GM23338 (cell line): Measurements from ENCODE around the gene ACOX3. TPM values are rescaled to one million over a fixed set of nuclear protein-coding genes. Genes with fewer than 3 reads are reported as not detected.

Source experiments
- ATAC-seq: fragments of 200-7000 bp; cut with Tn5 transposase; 3 replicates; pipeline ENCODE4 v1.9.1; 2020
- DNase-seq: peaks from one replicate; pipeline ENCODE4 v3.0.0-alpha.2; 2015; ENCODE audit warnings: low spot score
- H2AFZ ChIP-seq: fragments of 200-600 bp; sonication (generic); 2 replicates; pipeline ENCODE4 v1.8.0; 2016; ENCODE audit warnings: antibody characterized with exemption, mild to moderate bottlenecking, moderate library complexity
- H3F3A ChIP-seq: fragments of 200-600 bp; sonication (generic); replicated peaks from 2 replicates; pipeline ENCODE4 v1.8.0; 2017; ENCODE audit warnings: antibody characterized with exemption, mixed run types, low read depth
- H3K27ac ChIP-seq: fragments of 200-600 bp; sonication (generic); 2 replicates; pipeline ENCODE4 v1.6.1; 2016; ENCODE audit warnings: low read depth
- H3K27me3 ChIP-seq: fragments of 200-600 bp; sonication (generic); 2 replicates; pipeline ENCODE4 v1.8.0; 2016; ENCODE audit warnings: mild to moderate bottlenecking, mixed run types, moderate library complexity; ENCODE audit not compliant: insufficient read depth
- H3K36me3 ChIP-seq: fragments of 200-600 bp; sonication (generic); 2 replicates; pipeline ENCODE4 v1.8.0; 2016; ENCODE audit warnings: mild to moderate bottlenecking; ENCODE audit not compliant: insufficient read depth
- H3K4me1 ChIP-seq: fragments of 200-600 bp; sonication (generic); 2 replicates; pipeline ENCODE4 v1.8.0; 2016; ENCODE audit warnings: mild to moderate bottlenecking, moderate library complexity; ENCODE audit not compliant: insufficient read depth
- H3K4me2 ChIP-seq: fragments of 200-600 bp; sonication (generic); 2 replicates; pipeline ENCODE4 v1.7.1; 2017; ENCODE audit warnings: mixed run types
- H3K4me3 ChIP-seq: fragments of 200-600 bp; sonication (generic); 2 replicates; pipeline ENCODE4 v1.6.1; 2016; ENCODE audit warnings: mixed run types
- H3K79me2 ChIP-seq: fragments of 200-600 bp; sonication (generic); replicated peaks from 2 replicates; pipeline ENCODE4 v1.8.0; 2017; ENCODE audit warnings: mild to moderate bottlenecking; ENCODE audit not compliant: insufficient read depth
- H3K9me2 ChIP-seq: fragments of 200-600 bp; sonication (generic); 2 replicates; pipeline ENCODE4 v1.8.0; 2017; ENCODE audit not compliant: insufficient read depth
- H4K20me1 ChIP-seq: fragments of 200-600 bp; sonication (generic); replicated peaks from 2 replicates; pipeline ENCODE4 v1.8.0; 2017; ENCODE audit warnings: mild to moderate bottlenecking; ENCODE audit not compliant: insufficient read depth
- H3K27ac Mint-ChIP-seq: 2 replicates; pipeline ENCODE4 v1.8.0; 2020; ENCODE audit warnings: inconsistent platforms, mild to moderate bottlenecking, moderate library complexity, mixed read lengths
- H3K27me3 Mint-ChIP-seq: 3 replicates; pipeline ENCODE4 v1.8.0; 2022; ENCODE audit warnings: low read depth, mild to moderate bottlenecking, moderate library complexity, mixed read lengths, inconsistent platforms; ENCODE audit not compliant: insufficient read depth, poor library complexity
- H3K36me3 Mint-ChIP-seq: 3 replicates; pipeline ENCODE4 v1.8.0; 2021; ENCODE audit warnings: low read depth, mild to moderate bottlenecking, inconsistent platforms, moderate library complexity, mixed read lengths
- H3K4me1 Mint-ChIP-seq: 3 replicates; pipeline ENCODE4 v1.8.0; 2020; ENCODE audit warnings: mild to moderate bottlenecking, inconsistent platforms, mixed read lengths
- H3K4me3 Mint-ChIP-seq: 3 replicates; pipeline ENCODE4 v1.8.0; 2021; ENCODE audit warnings: moderate library complexity, mild to moderate bottlenecking, inconsistent platforms, mixed read lengths
- H3K9me3 Mint-ChIP-seq: 3 replicates; pipeline ENCODE4 v1.8.0; 2020; ENCODE audit warnings: moderate library complexity, mild to moderate bottlenecking, inconsistent platforms, mixed read lengths
- CTCF ChIP-seq, 2 experiments: fragments of 200-600 bp in 1 of 2; sonication (generic) in 1 of 2; conservative IDR thresholded peaks; 2 replicates each; pipeline versions ENCODE4 v1.5.1 to v1.6.1; 2016 to 2017; ENCODE audit warnings: antibody characterized with exemption in 2 of 2, low read depth in 2 of 2, mild to moderate bottlenecking in 2 of 2, moderate library complexity in 1 of 2
- ETS1 ChIP-seq: IDR thresholded peaks from 2 replicates; pipeline ENCODE4 v1.6.1; 2016; ENCODE audit warnings: antibody characterized with exemption
- EZH2 ChIP-seq: fragments of 200-600 bp; sonication (generic); IDR thresholded peaks from one replicate; pipeline ENCODE4 v1.8.0; 2017; ENCODE audit warnings: antibody characterized with exemption, mild to moderate bottlenecking, low read depth; ENCODE audit not compliant: unreplicated experiment
- JUNB ChIP-seq: IDR thresholded peaks from one replicate; pipeline ENCODE4 v1.6.1; 2016; ENCODE audit warnings: antibody characterized with exemption; ENCODE audit not compliant: unreplicated experiment
- NANOG ChIP-seq: IDR thresholded peaks from 2 replicates; pipeline ENCODE4 v1.6.1; 2016; ENCODE audit warnings: antibody characterized with exemption, borderline replicate concordance
- POLR2AphosphoS5 ChIP-seq: IDR thresholded peaks from 2 replicates; pipeline ENCODE4 v1.6.1; 2016; ENCODE audit warnings: antibody characterized with exemption, low read depth
- polyA plus RNA-seq: library from polyadenylated mRNA; unstranded; fragments of >200 nt; fragmentation: Nextera tagmentation; extraction: Ambion mirVana; gene quantifications from 2 replicates; pipeline ENCODE4 v1.2.1, GENCODE V29; 2016
- total RNA-seq: library from RNA; depleted of rRNA; stranded (reverse); fragments of >200 nt; shearing (Covaris generic); gene quantifications from 2 replicates; pipeline ENCODE4 v1.2.3, GENCODE V29; 2014
- TF ChIP-seq, protein P1 (sequence below): IDR thresholded peaks from one replicate; pipeline ENCODE4 v1.6.1; 2018; ENCODE audit warnings: antibody characterized with exemption; ENCODE audit not compliant: unreplicated experiment

The ACOX3 gene
- total and polyA plus RNA-seq, 2 experiments from 2014 or later, result 6.4 to 17.2 TPM

DNA sequence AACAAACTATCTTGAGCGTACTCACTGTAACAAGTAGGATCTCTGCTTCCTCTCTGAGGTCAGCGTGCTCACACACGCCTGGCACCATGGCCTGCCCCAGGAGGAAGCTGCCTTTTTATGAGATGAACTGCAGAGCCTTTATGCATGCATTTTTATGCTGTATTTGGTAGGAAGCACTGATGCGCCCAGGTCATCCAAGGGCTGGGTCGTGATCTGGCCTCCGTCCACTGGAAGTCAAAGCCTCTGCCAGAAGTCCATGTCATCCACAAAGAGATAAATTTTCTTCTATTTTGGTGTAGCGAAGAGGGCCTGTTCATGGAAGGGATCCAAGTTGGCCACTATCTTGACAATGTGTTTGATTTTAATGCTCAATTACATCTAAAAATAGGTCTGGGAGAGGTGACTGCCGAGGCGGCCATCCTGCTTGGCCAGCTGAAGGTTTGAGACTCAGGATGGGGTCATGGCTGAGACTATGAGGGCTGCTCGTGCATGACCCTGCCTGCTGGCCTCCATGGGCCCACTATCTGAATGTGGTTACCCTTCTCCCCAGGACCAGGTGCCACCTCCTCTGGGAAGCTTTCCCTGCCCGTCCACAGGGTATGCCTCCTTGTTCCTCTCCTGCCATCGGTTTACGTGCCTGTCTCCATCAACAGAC is 120.7 kb downstream of the ACOX3 start (continued):
- TF ChIP-seq, protein P1, sequence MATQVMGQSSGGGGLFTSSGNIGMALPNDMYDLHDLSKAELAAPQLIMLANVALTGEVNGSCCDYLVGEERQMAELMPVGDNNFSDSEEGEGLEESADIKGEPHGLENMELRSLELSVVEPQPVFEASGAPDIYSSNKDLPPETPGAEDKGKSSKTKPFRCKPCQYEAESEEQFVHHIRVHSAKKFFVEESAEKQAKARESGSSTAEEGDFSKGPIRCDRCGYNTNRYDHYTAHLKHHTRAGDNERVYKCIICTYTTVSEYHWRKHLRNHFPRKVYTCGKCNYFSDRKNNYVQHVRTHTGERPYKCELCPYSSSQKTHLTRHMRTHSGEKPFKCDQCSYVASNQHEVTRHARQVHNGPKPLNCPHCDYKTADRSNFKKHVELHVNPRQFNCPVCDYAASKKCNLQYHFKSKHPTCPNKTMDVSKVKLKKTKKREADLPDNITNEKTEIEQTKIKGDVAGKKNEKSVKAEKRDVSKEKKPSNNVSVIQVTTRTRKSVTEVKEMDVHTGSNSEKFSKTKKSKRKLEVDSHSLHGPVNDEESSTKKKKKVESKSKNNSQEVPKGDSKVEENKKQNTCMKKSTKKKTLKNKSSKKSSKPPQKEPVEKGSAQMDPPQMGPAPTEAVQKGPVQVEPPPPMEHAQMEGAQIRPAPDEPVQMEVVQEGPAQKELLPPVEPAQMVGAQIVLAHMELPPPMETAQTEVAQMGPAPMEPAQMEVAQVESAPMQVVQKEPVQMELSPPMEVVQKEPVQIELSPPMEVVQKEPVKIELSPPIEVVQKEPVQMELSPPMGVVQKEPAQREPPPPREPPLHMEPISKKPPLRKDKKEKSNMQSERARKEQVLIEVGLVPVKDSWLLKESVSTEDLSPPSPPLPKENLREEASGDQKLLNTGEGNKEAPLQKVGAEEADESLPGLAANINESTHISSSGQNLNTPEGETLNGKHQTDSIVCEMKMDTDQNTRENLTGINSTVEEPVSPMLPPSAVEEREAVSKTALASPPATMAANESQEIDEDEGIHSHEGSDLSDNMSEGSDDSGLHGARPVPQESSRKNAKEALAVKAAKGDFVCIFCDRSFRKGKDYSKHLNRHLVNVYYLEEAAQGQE, result no peak
- TF ChIP-seq JUNB (no peak), ETS1 (no peak), POLR2AphosphoS5 (no peak), NANOG (no peak)

DNA sequence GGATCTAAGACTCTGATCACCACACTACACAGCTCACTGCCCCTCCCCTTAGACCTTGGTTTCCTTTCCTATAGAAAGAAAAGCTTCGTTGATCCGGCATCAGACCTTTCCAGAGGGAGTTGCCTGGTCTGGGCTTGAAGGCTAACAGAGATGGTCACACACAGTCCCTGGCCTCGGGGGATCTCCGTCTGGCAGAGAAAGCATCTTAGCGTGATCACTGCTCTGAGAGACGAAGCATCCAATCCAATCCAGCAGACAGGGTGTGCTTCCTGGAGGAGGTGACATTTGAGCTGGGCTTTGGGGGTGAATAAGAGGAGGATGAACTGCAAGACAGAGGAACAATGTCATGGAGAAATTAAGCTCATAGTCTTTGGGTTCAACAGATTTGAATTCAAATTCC is 121.5 kb downstream of the ACOX3 start:
- no peak overlapping the region for H3K4me3 ChIP-seq
- no peaks in the 10 kb centered on the region for H3K79me2 ChIP-seq
- DNase-seq, result no peak
- H3K4me3 Mint-ChIP-seq, result no peak overlapping the region
- no peak overlapping the region for H3K27ac ChIP-seq
- peaks cover 6% of the 10 kb centered on the region; the same call in 1 of the 2 replicates for H3K9me2 ChIP-seq
- H4K20me1 ChIP-seq, result no peaks in the 10 kb centered on the region
- H3K4me1 ChIP-seq, result peaks cover 9% of the 10 kb centered on the region
- H3K27me3 ChIP-seq, result no peaks in the 10 kb centered on the region
- no peak for ATAC-seq
- no peak overlapping the region for H2AFZ ChIP-seq
- H3K4me1 Mint-ChIP-seq, result peaks cover 19% of the 10 kb centered on the region
- H3K36me3 ChIP-seq, result no peaks in the 10 kb centered on the region
- H3F3A ChIP-seq, result no peaks in the 10 kb centered on the region
- H3K4me2 ChIP-seq, result no peak overlapping the region
- no peaks in the 10 kb centered on the region; the same call in 2 of the 3 replicates for H3K9me3 Mint-ChIP-seq
- TF ChIP-seq EZH2, result no peak
- TF ChIP-seq CTCF (conservative IDR thresholded peaks at IDR 0.05; ENCODE audit: low read depth in 2 of 2), result no peak
- no peak for TF ChIP-seq JUNB
- H3K36me3 Mint-ChIP-seq, result no peaks in the 10 kb centered on the region
- H3K27ac Mint-ChIP-seq, result no peak overlapping the region
- peaks cover 11% of the 10 kb centered on the region for H3K27me3 Mint-ChIP-seq
